HepG2 (cell line): Measurements from ENCODE around the gene RBM47. TPM values are rescaled to one million over a fixed set of nuclear protein-coding genes. Genes with fewer than 3 reads are reported as not detected.

ENCODE experiments used
- CERS6 ChIP-seq: sonication (generic); formaldehyde crosslinking; IDR thresholded peaks from 2 replicates; pipeline ENCODE4 v1.5.0; 2020; ENCODE audit warnings: missing genetic modification reagents
- GFI1 ChIP-seq: sonication (generic); formaldehyde crosslinking; IDR thresholded peaks from 2 replicates; pipeline ENCODE4 v1.5.0; 2020; ENCODE audit warnings: missing genetic modification reagents, mild to moderate bottlenecking, borderline replicate concordance
- HINFP ChIP-seq: sonication (generic); formaldehyde crosslinking; IDR thresholded peaks from 2 replicates; pipeline ENCODE4 v1.4.0; 2020; ENCODE audit warnings: low read depth, mild to moderate bottlenecking, missing genetic modification reagents
- IRF9 ChIP-seq: sonication (generic); formaldehyde crosslinking; IDR thresholded peaks from 2 replicates; pipeline ENCODE4 v1.8.0; 2022; ENCODE audit warnings: missing genetic modification reagents, mild to moderate bottlenecking, borderline replicate concordance
- MTERF4 ChIP-seq: sonication (generic); formaldehyde crosslinking; IDR thresholded peaks from 2 replicates; pipeline ENCODE4 v1.8.0; 2023; ENCODE audit warnings: mild to moderate bottlenecking, missing genetic modification reagents
- NCOA1 ChIP-seq: sonication (generic); formaldehyde crosslinking; IDR thresholded peaks from 2 replicates; pipeline ENCODE4 v1.9.0; 2021; ENCODE audit warnings: missing genetic modification reagents
- POLR2A ChIP-seq, 2 experiments: IDR thresholded peaks; 2 replicates each; pipeline ENCODE4 v1.6.1; 2011; ENCODE audit warnings: low read depth in 2 of 2, low read length in 2 of 2, mild to moderate bottlenecking in 1 of 2, moderate library complexity in 1 of 2; ENCODE audit not compliant: insufficient read depth in 1 of 2
- POLR2AphosphoS2 ChIP-seq: IDR thresholded peaks from 2 replicates; pipeline ENCODE4 v1.6.1; 2011; ENCODE audit warnings: low read depth, low read length, improper control_type of control experiment
- RBM39 ChIP-seq: fragments of 200-400 bp; formaldehyde crosslinking; IDR thresholded peaks from one replicate; pipeline ENCODE4 v1.6.1; 2018; ENCODE audit warnings: antibody characterized with exemption, mild to moderate bottlenecking, low read depth, low read length; ENCODE audit not compliant: poor library complexity, severe bottlenecking
- SMAD3 ChIP-seq: sonication (generic); formaldehyde crosslinking; IDR thresholded peaks from 2 replicates; pipeline ENCODE4 v1.4.0; 2020; ENCODE audit warnings: missing genetic modification reagents
- SPEN ChIP-seq: sonication (generic); formaldehyde crosslinking; IDR thresholded peaks from 2 replicates; pipeline ENCODE4 v1.5.1; 2020; ENCODE audit warnings: low read depth, mild to moderate bottlenecking, missing genetic modification reagents
- YEATS4 ChIP-seq: sonication (generic); formaldehyde crosslinking; IDR thresholded peaks from 2 replicates; pipeline ENCODE4 v1.4.0; 2020; ENCODE audit warnings: missing genetic modification reagents, borderline replicate concordance
- ZBTB46 ChIP-seq: sonication (generic); formaldehyde crosslinking; IDR thresholded peaks from 2 replicates; pipeline ENCODE4 v1.4.0; 2020; ENCODE audit warnings: mild to moderate bottlenecking, missing genetic modification reagents, borderline replicate concordance
- ZNF570 ChIP-seq: sonication (generic); formaldehyde crosslinking; IDR thresholded peaks from 2 replicates; pipeline ENCODE4 v1.4.0; 2020; ENCODE audit warnings: mild to moderate bottlenecking, missing genetic modification reagents, borderline replicate concordance
- ZSCAN25 ChIP-seq: sonication (generic); formaldehyde crosslinking; IDR thresholded peaks from 2 replicates; pipeline ENCODE4 v1.8.0; 2022; ENCODE audit warnings: mild to moderate bottlenecking, missing genetic modification reagents
- ZUFSP ChIP-seq: sonication (generic); formaldehyde crosslinking; IDR thresholded peaks from 2 replicates; pipeline ENCODE4 v1.9.0; 2021; ENCODE audit warnings: missing genetic modification reagents, mild to moderate bottlenecking, borderline replicate concordance
- polyA plus RNA-seq, 8 experiments: library from polyadenylated mRNA; depleted of rRNA in 3 of 8; stranded (reverse) in 7 of 8; unstranded in 1 of 8; fragments of >200 nt; fragmentation: Illumina TruSeq in 4 of 8; extraction: Trizol in 4 of 8; gene quantifications; 2 replicates each; pipeline versions ENCODE4 v1.2.1 to v1.2.3, GENCODE V29; 2011 to 2016; ENCODE audit warnings: low read depth in 4 of 8, missing spikeins in 1 of 8, mixed read lengths in 1 of 8; ENCODE audit not compliant: insufficient read depth in 1 of 8
- total RNA-seq, 5 experiments: library from RNA; depleted of rRNA; stranded (reverse); fragments of >200 nt; fragmentation: Illumina TruSeq; extraction: Trizol; gene quantifications; 2 replicates each; pipeline ENCODE4 v1.2.3, GENCODE V29; 2016; ENCODE audit warnings: low read depth in 1 of 5
- TF ChIP-seq, protein P1 (sequence below): sonication (generic); formaldehyde crosslinking; IDR thresholded peaks from 2 replicates; pipeline ENCODE4 v1.4.0; 2020; ENCODE audit warnings: missing genetic modification reagents
- TF ChIP-seq, protein P2 (sequence below): sonication (generic); formaldehyde crosslinking; IDR thresholded peaks from 2 replicates; pipeline ENCODE4 v1.4.0; 2020; ENCODE audit warnings: mild to moderate bottlenecking, missing genetic modification reagents

Gene RBM47
- total and polyA plus RNA-seq, 2 of the 13 experiments (the other 11 are each of a cell fraction or from before 2014, with no cell fraction given) = 1.2 to 2.5 TPM

GRCh38 chr4:40576651-40577480, 52.8 kb downstream of the RBM47 start (continued):
- TF ChIP-seq ZBTB46 (CRISPR knock-in tag) (no peak), SPEN (CRISPR knock-in tag) (no peak), POLR2AphosphoS2 (no peak), POLR2A (IDR thresholded peaks at IDR 0.05; ENCODE audit: insufficient read depth in 1 of 2, low read depth in 2 of 2, low read length in 2 of 2) (peak; percentile 50 to 57; a peak in 3 of 4 replicates), IRF9 (CRISPR knock-in tag) (no peak), HINFP (no peak), RBM39 (no peak), NCOA1 (CRISPR knock-in tag) (no peak), GFI1 (CRISPR knock-in tag) (no peak; the same call in 1 of the 2 replicates), YEATS4 (no peak), MTERF4 (CRISPR knock-in tag) (no peak), SMAD3 (CRISPR knock-in tag) (peak; percentile 76), ZNF570 (CRISPR knock-in tag) (no peak), CERS6 (CRISPR knock-in tag) (no peak), ZSCAN25 (CRISPR knock-in tag) (no peak), ZUFSP (CRISPR knock-in tag) (no peak)
- TF ChIP-seq, protein P1, sequence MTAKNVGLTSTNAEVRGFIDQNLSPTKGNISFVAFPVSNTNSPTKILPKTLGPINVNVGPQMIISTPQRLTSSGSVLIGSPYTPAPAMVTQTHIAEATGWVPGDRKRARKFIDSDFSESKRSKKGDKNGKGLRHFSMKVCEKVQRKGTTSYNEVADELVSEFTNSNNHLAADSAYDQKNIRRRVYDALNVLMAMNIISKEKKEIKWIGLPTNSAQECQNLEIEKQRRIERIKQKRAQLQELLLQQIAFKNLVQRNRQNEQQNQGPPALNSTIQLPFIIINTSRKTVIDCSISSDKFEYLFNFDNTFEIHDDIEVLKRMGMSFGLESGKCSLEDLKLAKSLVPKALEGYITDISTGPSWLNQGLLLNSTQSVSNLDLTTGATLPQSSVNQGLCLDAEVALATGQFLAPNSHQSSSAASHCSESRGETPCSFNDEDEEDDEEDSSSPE (CRISPR knock-in tag) = 0 out of 2 replicates have a peak, but pooled peaks have one; percentile 13
- TF ChIP-seq, protein P2, sequence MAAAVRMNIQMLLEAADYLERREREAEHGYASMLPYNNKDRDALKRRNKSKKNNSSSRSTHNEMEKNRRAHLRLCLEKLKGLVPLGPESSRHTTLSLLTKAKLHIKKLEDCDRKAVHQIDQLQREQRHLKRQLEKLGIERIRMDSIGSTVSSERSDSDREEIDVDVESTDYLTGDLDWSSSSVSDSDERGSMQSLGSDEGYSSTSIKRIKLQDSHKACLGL = no peak
